Psoas muscle (tissue), 8 donors: ENCODE data around the gene RAB10. TPM values are rescaled to one million over a fixed set of nuclear protein-coding genes. Genes with fewer than 3 reads are reported as not detected.
A peak's percentile ranks its signal among the peaks of the same experiment; 100 is the strongest.
"Not testable (repeated sequence)": the region's sequence is repeated elsewhere in the genome, so short reads cannot be mapped to it uniquely, and the experiment has no call there.

ENCODE experiments used
- ATAC-seq, 4 donors: fragments of 200-7000 bp; cut with Tn5 transposase; one replicate each; pipeline ENCODE4 v1.9.1; 2020; ENCODE audit warnings: moderate library complexity in 3 of 4, mild to moderate bottlenecking in 2 of 4
- DNase-seq, 2 donors: peaks; one replicate each; pipeline ENCODE4 v3.0.0-alpha.2; 2020
- H3K27ac ChIP-seq: fragments of 200-600 bp; one replicate; pipeline ENCODE4 v1.8.0; 2022
- H3K27me3 ChIP-seq, 3 donors: fragments of 200-600 bp in 1 of 3; one replicate each; pipeline versions ENCODE4 v1.6.1 to v1.8.0; 2013 to 2022; ENCODE audit warnings: low read length in 2 of 3, mild to moderate bottlenecking in 2 of 3, moderate library complexity in 1 of 3; ENCODE audit not compliant: insufficient read depth in 3 of 3
- H3K36me3 ChIP-seq, 2 donors: fragments of 200-600 bp in 1 of 2; one replicate each; pipeline versions ENCODE4 v1.6.1 to v1.8.0; 2013 to 2022; ENCODE audit warnings: low read depth in 1 of 2, mild to moderate bottlenecking in 1 of 2, moderate library complexity in 1 of 2; ENCODE audit not compliant: insufficient read depth in 1 of 2
- H3K4me1 ChIP-seq: fragments of 200-600 bp; one replicate; pipeline ENCODE4 v1.8.0; 2022
- H3K4me3 ChIP-seq: fragments of 200-600 bp; one replicate; pipeline ENCODE4 v1.8.0; 2022; ENCODE audit warnings: mild to moderate bottlenecking
- H3K9me3 ChIP-seq: fragments of 200-600 bp; one replicate; pipeline ENCODE4 v1.8.0; 2022
- WGBS, 3 donors: extraction: QIAGEN DNeasy Blood & Tissue Kit; methylation state at CpG; one replicate each; pipeline versions ENCODE4 v1.1.6 to v1.1.7; 2013; 5-methylcytosine and 5-hydroxymethylcytosine counted together
- intact Hi-C, 2 donors: fragments of 100-400 bp; cut with DNase I; formaldehyde crosslinking; loops; one replicate each; pipeline versions ENCODE4 v1.11.0 to v1.14.2; 2022
- polyA plus RNA-seq, 3 donors: library from polyadenylated mRNA; stranded (reverse); fragments of 200-250 nt; gene quantifications; one replicate each; pipeline ENCODE4 v1.2.3, GENCODE V29; 2013
- total RNA-seq, 4 donors: library from RNA; stranded (reverse); fragmentation: NEBNext Ultra II Directional in 2 of 4; extraction: Animal tissue kit (Norgen Biotek cat#: 25700) in 2 of 4; gene quantifications; one replicate each; pipeline versions ENCODE4 v1.2.1 to v1.2.4, GENCODE V29; 2021 to 2023
- TF ChIP-seq, protein P1 (sequence below): fragments of 200-600 bp; IDR thresholded peaks from one replicate; pipeline ENCODE4 v1.8.0; 2022; ENCODE audit warnings: antibody characterized with exemption
- donor health status: healthy with polysubstance abuse.
- donor health status: DM: no; HTN: no; CAD: no; lungs with moderate emphysema.
- donor health status: Bipolar disorder and iron deficiency.
- donor health status: healthy.
- donor health status: DM: yes; HTN: yes; CAD: no.
- donor health status: DM: no; HTN: no; CAD: no.
- donor health status: DM: no; HTN: no; CAD: no.
- donor health status: DM: yes; HTN: yes; CAD: no.

RAB10 gene
- total and polyA plus RNA-seq, 7 donors = 76.5 to 170 (median 147) TPM

DNA sequence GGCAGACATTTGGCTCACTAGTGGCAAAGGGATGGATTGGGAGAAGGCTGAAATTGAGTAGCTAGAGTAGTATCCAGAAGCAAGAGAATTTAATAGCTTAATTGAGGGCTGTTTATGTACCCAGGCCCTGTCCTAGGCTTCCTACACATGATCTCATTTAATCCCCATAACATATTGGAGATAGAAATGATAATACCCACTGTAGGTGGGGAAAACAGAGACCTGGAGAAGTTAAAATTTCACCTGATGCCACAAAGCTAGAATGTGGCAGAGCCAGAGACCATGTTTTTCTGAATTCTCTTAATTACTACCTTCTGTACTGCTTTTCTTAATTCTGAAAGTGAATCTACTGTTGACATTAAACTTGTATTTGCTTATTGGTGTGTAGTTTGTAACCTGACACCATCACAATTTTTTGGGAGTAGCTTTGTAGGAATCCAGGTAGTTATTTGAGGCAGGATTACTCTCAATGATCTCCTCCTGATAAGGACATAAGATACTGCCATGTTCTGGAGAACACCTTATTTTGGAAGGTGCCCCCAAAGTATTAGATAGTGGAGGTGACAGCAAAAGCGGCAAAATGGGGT, 42.2 kb downstream of the RAB10 start:
- no peak overlapping the region for H3K4me3 ChIP-seq
- 95 to 100% (median 100%) methylated on average over 1 of the region's 1 CpG for WGBS, 3 donors
- no peaks in the 10 kb centered on the region for H3K27me3 ChIP-seq
- DNase-seq (no peak), ATAC-seq (peak in 1 of 4 donors; percentile 9)
- intact Hi-C loops = no loop called here
- peak overlapping the region; percentile 30 for H3K27ac ChIP-seq
- peaks cover 66% of the 10 kb centered on the region for H3K4me1 ChIP-seq
- no peaks in the 10 kb centered on the region for H3K9me3 ChIP-seq
- no peaks in the 10 kb centered on the region for H3K36me3 ChIP-seq
- TF ChIP-seq, protein P1, sequence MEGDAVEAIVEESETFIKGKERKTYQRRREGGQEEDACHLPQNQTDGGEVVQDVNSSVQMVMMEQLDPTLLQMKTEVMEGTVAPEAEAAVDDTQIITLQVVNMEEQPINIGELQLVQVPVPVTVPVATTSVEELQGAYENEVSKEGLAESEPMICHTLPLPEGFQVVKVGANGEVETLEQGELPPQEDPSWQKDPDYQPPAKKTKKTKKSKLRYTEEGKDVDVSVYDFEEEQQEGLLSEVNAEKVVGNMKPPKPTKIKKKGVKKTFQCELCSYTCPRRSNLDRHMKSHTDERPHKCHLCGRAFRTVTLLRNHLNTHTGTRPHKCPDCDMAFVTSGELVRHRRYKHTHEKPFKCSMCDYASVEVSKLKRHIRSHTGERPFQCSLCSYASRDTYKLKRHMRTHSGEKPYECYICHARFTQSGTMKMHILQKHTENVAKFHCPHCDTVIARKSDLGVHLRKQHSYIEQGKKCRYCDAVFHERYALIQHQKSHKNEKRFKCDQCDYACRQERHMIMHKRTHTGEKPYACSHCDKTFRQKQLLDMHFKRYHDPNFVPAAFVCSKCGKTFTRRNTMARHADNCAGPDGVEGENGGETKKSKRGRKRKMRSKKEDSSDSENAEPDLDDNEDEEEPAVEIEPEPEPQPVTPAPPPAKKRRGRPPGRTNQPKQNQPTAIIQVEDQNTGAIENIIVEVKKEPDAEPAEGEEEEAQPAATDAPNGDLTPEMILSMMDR = no peak

DNA sequence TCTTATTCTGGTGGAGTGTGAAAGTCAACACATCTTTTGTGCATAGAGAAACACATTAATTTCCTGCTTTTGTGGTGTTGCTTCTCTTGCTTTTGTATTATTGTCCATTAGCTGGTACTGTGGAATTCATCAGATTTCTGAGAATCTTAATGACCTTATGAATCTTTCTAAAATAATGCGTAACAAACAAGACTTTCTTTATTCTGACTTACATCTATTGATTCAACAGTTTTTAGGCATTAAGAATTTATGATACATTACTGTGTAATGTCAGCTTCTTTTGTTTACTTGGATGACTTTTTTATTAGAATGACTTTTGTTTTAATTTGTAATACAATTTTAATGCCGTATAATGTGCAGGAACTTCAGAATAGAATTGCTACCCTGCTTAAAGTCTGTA, 43.4 kb downstream of the RAB10 start:
- H3K4me1 ChIP-seq = peaks cover 54% of the 10 kb centered on the region
- TF ChIP-seq, protein P1 = no peak
- H3K27me3 ChIP-seq = no peaks in the 10 kb centered on the region
- no peaks in the 10 kb centered on the region for H3K9me3 ChIP-seq
- DNase-seq = no peak
- intact Hi-C loops = no loop called here
- H3K36me3 ChIP-seq = no peaks in the 10 kb centered on the region
- no peak for ATAC-seq
- WGBS, 3 donors = 90 to 94% (median 93%) methylated on average over 2 of the region's 2 CpGs
- H3K4me3 ChIP-seq = no peak overlapping the region
- no peak overlapping the region for H3K27ac ChIP-seq

DNA sequence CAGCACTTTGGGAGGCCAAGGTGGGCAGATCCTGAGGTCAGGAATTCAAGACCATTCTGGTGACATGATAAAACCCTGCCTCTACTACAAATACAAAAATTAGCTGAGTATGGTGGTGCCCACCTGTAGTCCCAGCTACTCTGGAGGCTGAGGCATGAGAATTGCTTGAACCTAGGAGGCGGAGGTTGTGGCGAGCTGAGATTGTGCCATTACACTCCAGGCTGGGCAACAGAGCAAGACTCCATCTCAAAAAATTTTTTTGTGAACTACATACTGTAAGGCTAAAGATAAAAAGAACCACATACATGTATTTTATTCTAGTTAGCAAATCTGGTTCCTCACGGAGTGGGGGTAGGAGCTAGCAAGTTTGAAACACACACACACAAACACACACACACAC, 45.1 kb downstream of the RAB10 start:
- intact Hi-C loops = loop anchor here in 1 of 2 donors (1.0 kb wide), 1 partner anchor 17 kb away; no protein-coding TSS in a partner anchor
- H3K9me3 ChIP-seq = peaks cover 6% of the 10 kb centered on the region
- H3K36me3 ChIP-seq = no peaks in the 10 kb centered on the region
- H3K27me3 ChIP-seq = no peaks in the 10 kb centered on the region
- TF ChIP-seq, protein P1 = no peak
- ATAC-seq (no peak), DNase-seq (no peak)
- no peak overlapping the region for H3K4me3 ChIP-seq
- H3K27ac ChIP-seq = no peak overlapping the region
- peaks cover 37% of the 10 kb centered on the region for H3K4me1 ChIP-seq
- WGBS, 3 donors = 97 to 100% (median 98%) methylated on average over 3 of the region's 3 CpGs

DNA sequence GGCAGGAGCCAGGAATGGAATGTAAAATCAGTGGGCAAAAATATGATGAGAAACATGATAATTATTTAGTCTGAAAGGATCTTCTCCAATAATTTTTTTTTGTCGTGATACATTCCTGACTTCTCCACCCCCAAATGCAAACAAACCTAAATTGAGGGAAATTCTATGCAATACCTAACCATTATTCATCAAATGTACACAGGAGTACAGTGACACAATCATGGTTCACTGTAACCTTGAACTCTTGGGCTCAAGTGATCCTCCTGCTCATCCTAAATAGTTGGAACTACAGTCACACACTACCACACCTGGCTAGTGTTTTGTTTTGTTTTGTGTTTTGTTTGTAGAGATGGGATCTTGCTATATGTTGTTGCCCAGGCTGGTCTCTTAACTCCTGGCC, 46.5 kb downstream of the RAB10 start:
- Histone ChIP-seq H3K9me3 (peaks cover 6% of the 10 kb centered on the region), H3K27me3 (no peaks in the 10 kb centered on the region), H3K36me3 (no peaks in the 10 kb centered on the region), H3K27ac (no peak overlapping the region), H3K4me1 (peaks cover 24% of the 10 kb centered on the region), H3K4me3 (no peak overlapping the region)
- ATAC-seq (no peak), DNase-seq (no peak)
- WGBS, 3 donors = 95 to 100% (median 97%) methylated on average over 1 of the region's 1 CpG
- TF ChIP-seq, protein P1 = no peak
- intact Hi-C loops = loop anchor here (5.0 to 10.0 kb wide), 2 partner anchors 43 to 86 kb away; no protein-coding TSS in a partner anchor

DNA sequence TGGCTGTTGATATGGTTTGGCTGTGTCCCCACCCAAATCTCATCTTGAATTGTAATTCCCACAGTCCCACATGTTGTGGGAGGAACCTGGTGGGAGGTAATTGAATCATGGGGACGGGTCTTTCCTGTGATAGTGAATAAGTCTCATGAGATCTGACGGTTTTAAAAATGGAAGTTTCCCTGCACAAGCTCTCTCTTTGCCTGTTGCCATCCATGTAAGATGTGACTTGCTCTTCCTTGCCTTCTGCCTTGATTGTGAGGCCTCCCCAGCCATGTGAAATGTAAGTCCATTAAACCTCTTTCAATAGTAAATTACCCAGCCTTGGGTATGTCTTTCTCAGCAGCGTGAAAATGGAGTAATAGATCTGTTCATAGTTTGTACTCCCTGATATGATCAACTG, 47.0 kb downstream of the RAB10 start:
- H3K27ac ChIP-seq, H3K27me3 ChIP-seq, H3K4me3 ChIP-seq, H3K9me3 ChIP-seq, ATAC-seq, H3K36me3 ChIP-seq, DNase-seq: not testable (repeated sequence)
- intact Hi-C loops = loop anchor here (5.0 to 10.0 kb wide), 2 partner anchors 44 to 86 kb away; no protein-coding TSS in a partner anchor
- 94 to 95% (median 94%) methylated on average over 3 of the region's 3 CpGs for WGBS, 3 donors
- peaks cover 19% of the 10 kb centered on the region for H3K4me1 ChIP-seq
